CD4-positive, alpha-beta T cell treated with Interleukin-4 for 1 hour (primary cell): ENCODE results near the gene LEMD2.
"Not testable (repeated sequence)": the region's sequence is repeated elsewhere in the genome, so short reads cannot be mapped to it uniquely, and the experiment has no call there.

Experiments used
- DNase-seq, 2 donors: peaks; one replicate each; pipeline ENCODE4 v3.0.0-alpha.2; 2020 to 2022

Gene LEMD2

GRCh38 chr6:33788694-33789549 lies at the start of gene LEMD2:
Gene LEMD2 (minus strand): TSS chr6:33789130. CDS start chr6:33789116, 14 bp downstream.
- peak; percentile 92 to 93 for DNase-seq

GRCh38 chr6:33837971-33838665 lies 49.2 kb upstream of the LEMD2 start:
- DNase-seq: no peak

GRCh38 chr6:33836806-33837469 lies 48.0 kb upstream of the LEMD2 start:
- DNase-seq: no peak

- no peak for DNase-seq
Measured at GRCh38 chr6:33834401-33835392, 45.8 kb upstream of the LEMD2 start.

- no peak for DNase-seq
Measured at GRCh38 chr6:33833599-33833998, 44.7 kb upstream of the LEMD2 start.

- DNase-seq: not testable (repeated sequence)
Measured at GRCh38 chr6:33832831-33833230, 43.9 kb upstream of the LEMD2 start.

GRCh38 chr6:33831725-33832124 lies 42.8 kb upstream of the LEMD2 start:
- DNase-seq: not testable (repeated sequence)

- no peak for DNase-seq
Measured at GRCh38 chr6:33830635-33831240, 41.8 kb upstream of the LEMD2 start.

- no peak for DNase-seq
Measured at GRCh38 chr6:33828764-33829731, 40.1 kb upstream of the LEMD2 start.

- DNase-seq: no peak
Measured at GRCh38 chr6:33828452-33828763, 39.5 kb upstream of the LEMD2 start.

GRCh38 chr6:33827546-33828451 lies 38.9 kb upstream of the LEMD2 start:
- DNase-seq: no peak

- no peak for DNase-seq
Measured at GRCh38 chr6:33826537-33826936, 37.6 kb upstream of the LEMD2 start.

GRCh38 chr6:33824461-33825154 lies 35.7 kb upstream of the LEMD2 start:
- DNase-seq: no peak

- DNase-seq: no peak
Measured at GRCh38 chr6:33823806-33824205, 34.9 kb upstream of the LEMD2 start.

GRCh38 chr6:33822575-33823395 lies 33.9 kb upstream of the LEMD2 start:
- no peak for DNase-seq

GRCh38 chr6:33820784-33821520 lies 32.0 kb upstream of the LEMD2 start:
- no peak for DNase-seq

GRCh38 chr6:33820243-33820642 lies 31.3 kb upstream of the LEMD2 start:
- no peak for DNase-seq
